Glutamatergic neuron (in vitro differentiated cells): ENCODE data around the gene CCDC9. TPM values are rescaled to one million over a fixed set of nuclear protein-coding genes. Genes with fewer than 3 reads are reported as not detected.
"Not testable (repeated sequence)": the region's sequence is repeated elsewhere in the genome, so short reads cannot be mapped to it uniquely, and the experiment has no call there.

ENCODE experiments used
- DNase-seq: peaks from one replicate; pipeline ENCODE4 v3.0.0; 2022
- H3K27ac Mint-ChIP-seq: one replicate; pipeline ENCODE4 v1.8.0; 2020; ENCODE audit warnings: mild to moderate bottlenecking, mixed read lengths, inconsistent platforms; ENCODE audit not compliant: unreplicated experiment
- H3K27me3 Mint-ChIP-seq: one replicate; pipeline ENCODE4 v1.8.0; 2020; ENCODE audit warnings: mild to moderate bottlenecking, moderate library complexity, mixed read lengths, inconsistent platforms; ENCODE audit not compliant: unreplicated experiment
- H3K36me3 Mint-ChIP-seq: one replicate; pipeline ENCODE4 v1.8.0; 2020; ENCODE audit warnings: mild to moderate bottlenecking, mixed read lengths, inconsistent platforms; ENCODE audit not compliant: unreplicated experiment
- H3K4me1 Mint-ChIP-seq: one replicate; pipeline ENCODE4 v1.8.0; 2020; ENCODE audit warnings: mild to moderate bottlenecking, low read depth, mixed read lengths, inconsistent platforms; ENCODE audit not compliant: unreplicated experiment
- H3K4me3 Mint-ChIP-seq: one replicate; pipeline ENCODE4 v1.8.0; 2020; ENCODE audit warnings: mild to moderate bottlenecking, mixed read lengths, inconsistent platforms; ENCODE audit not compliant: unreplicated experiment
- H3K9me3 Mint-ChIP-seq: one replicate; pipeline ENCODE4 v1.8.0; 2020; ENCODE audit warnings: mild to moderate bottlenecking, moderate library complexity, mixed read lengths, inconsistent platforms; ENCODE audit not compliant: unreplicated experiment
- CTCF ChIP-seq: fragments of 200-600 bp; sonication (generic); IDR thresholded peaks from one replicate; pipeline ENCODE4 v1.5.0; 2021; ENCODE audit not compliant: partially characterized antibody, unreplicated experiment
- total RNA-seq: library from RNA; stranded (reverse); fragmentation: NEBNext Ultra II Directional; extraction: Animal tissue kit (Norgen Biotek cat#: 25700); gene quantifications from one replicate; pipeline ENCODE4 v1.2.1, GENCODE V29; 2021; ENCODE audit not compliant: unreplicated experiment

The CCDC9 gene
- total RNA-seq, 1 donor from 2014 or later = 16.8 TPM

GRCh38 chr19:47257411-47258169 is 1.3 kb downstream of the CCDC9 start:
- Mint-ChIP-seq H3K27ac (peak overlapping the region; percentile 78), H3K4me3 (peak overlapping the region; percentile 94), H3K36me3 (no peaks in the 10 kb centered on the region), H3K9me3 (peaks cover 14% of the 10 kb centered on the region), H3K27me3 (peaks cover 27% of the 10 kb centered on the region), H3K4me1 (peaks cover 10% of the 10 kb centered on the region)
- TF ChIP-seq CTCF = no peak
- DNase-seq = no peak

GRCh38 chr19:47258434-47258833 is 2.1 kb downstream of the CCDC9 start:
- no peak for TF ChIP-seq CTCF
- H3K27ac Mint-ChIP-seq = no peak overlapping the region
- peaks cover 27% of the 10 kb centered on the region for H3K27me3 Mint-ChIP-seq
- H3K4me1 Mint-ChIP-seq = peaks cover 10% of the 10 kb centered on the region
- H3K9me3 Mint-ChIP-seq = peaks cover 14% of the 10 kb centered on the region
- DNase-seq = no peak
- H3K4me3 Mint-ChIP-seq = peak overlapping the region; percentile 75
- H3K36me3 Mint-ChIP-seq = no peaks in the 10 kb centered on the region

- Mint-ChIP-seq H3K27ac (peak overlapping the region; percentile 29), H3K4me1 (peaks cover 10% of the 10 kb centered on the region)
- no peak for TF ChIP-seq CTCF
Observed at GRCh38 chr19:47258895-47259555, 2.7 kb downstream of the CCDC9 start.

GRCh38 chr19:47260476-47260875 is 4.2 kb downstream of the CCDC9 start:
- Mint-ChIP-seq H3K27me3 (peaks cover 25% of the 10 kb centered on the region), H3K4me3 (no peak overlapping the region), H3K9me3 (peaks cover 14% of the 10 kb centered on the region), H3K4me1 (peaks cover 10% of the 10 kb centered on the region), H3K36me3 (no peaks in the 10 kb centered on the region), H3K27ac (no peak overlapping the region)
- no peak for DNase-seq
- no peak for TF ChIP-seq CTCF

More at GRCh38 chr19:47258895-47259555, 2.7 kb downstream of the CCDC9 start:
- Mint-ChIP-seq H3K9me3 (peaks cover 14% of the 10 kb centered on the region), H3K36me3 (no peaks in the 10 kb centered on the region), H3K4me3 (peak overlapping the region; percentile 75), H3K27me3 (peaks cover 26% of the 10 kb centered on the region)
- no peak for DNase-seq

GRCh38 chr19:47261946-47262793 is 5.8 kb downstream of the CCDC9 start:
- H3K36me3 Mint-ChIP-seq, DNase-seq, H3K4me1 Mint-ChIP-seq, H3K4me3 Mint-ChIP-seq, H3K27ac Mint-ChIP-seq: not testable (repeated sequence)
- Mint-ChIP-seq H3K9me3 (peaks cover 13% of the 10 kb centered on the region), H3K27me3 (peaks cover 25% of the 10 kb centered on the region)
